ENCODE measurements around the gene IBTK.
"Not testable (repeated sequence)": the region's sequence is repeated elsewhere in the genome, so short reads cannot be mapped to it uniquely, and the experiment has no call there.

Gene IBTK

GRCh38 chr6:82178077-82178758 lies 69.3 kb downstream of the IBTK start:
- no peak for DNase-seq

- no peak for DNase-seq
These were observed 70.9 kb downstream of the IBTK start for GRCh38 chr6:82176616-82177015.

GRCh38 chr6:82172594-82172993 lies 75.0 kb downstream of the IBTK start:
- DNase-seq, result no peak

GRCh38 chr6:82169138-82169876 lies 78.2 kb downstream of the IBTK start:
- no peak for DNase-seq

GRCh38 chr6:82166493-82166892 lies 81.1 kb downstream of the IBTK start:
- DNase-seq, result no peak

GRCh38 chr6:82160255-82160990 lies 87.1 kb downstream of the IBTK start:
- DNase-seq, result no peak

GRCh38 chr6:82152786-82153185 lies 94.8 kb downstream of the IBTK start:
- DNase-seq, result not testable (repeated sequence)

- DNase-seq, result not testable (repeated sequence)
These were observed 96.4 kb downstream of the IBTK start for GRCh38 chr6:82151147-82151546.

GRCh38 chr6:82145926-82146452 lies 101.6 kb downstream of the IBTK start:
- no peak for DNase-seq

GRCh38 chr6:82144852-82145340 lies 102.6 kb downstream of the IBTK start:
- DNase-seq, result no peak

- DNase-seq, result no peak
These were observed 103.3 kb downstream of the IBTK start for GRCh38 chr6:82144007-82144851.

- no peak for DNase-seq
These were observed 104.5 kb downstream of the IBTK start for GRCh38 chr6:82143041-82143481.

- DNase-seq, result no peak
These were observed 105.0 kb downstream of the IBTK start for GRCh38 chr6:82142524-82142923.

GRCh38 chr6:82138075-82138791 lies 109.3 kb downstream of the IBTK start:
- DNase-seq, result no peak

GRCh38 chr6:82131441-82131840 lies 116.1 kb downstream of the IBTK start:
- no peak for DNase-seq

- DNase-seq, result no peak
These were observed 117.7 kb downstream of the IBTK start for GRCh38 chr6:82129797-82130196.

- not testable (repeated sequence) for DNase-seq
These were observed 118.6 kb downstream of the IBTK start for GRCh38 chr6:82128973-82129372.

- DNase-seq, result no peak
These were observed 123.9 kb downstream of the IBTK start for GRCh38 chr6:82123632-82124031.
